ENCODE results near the gene RAI1.

Gene RAI1

DNA sequence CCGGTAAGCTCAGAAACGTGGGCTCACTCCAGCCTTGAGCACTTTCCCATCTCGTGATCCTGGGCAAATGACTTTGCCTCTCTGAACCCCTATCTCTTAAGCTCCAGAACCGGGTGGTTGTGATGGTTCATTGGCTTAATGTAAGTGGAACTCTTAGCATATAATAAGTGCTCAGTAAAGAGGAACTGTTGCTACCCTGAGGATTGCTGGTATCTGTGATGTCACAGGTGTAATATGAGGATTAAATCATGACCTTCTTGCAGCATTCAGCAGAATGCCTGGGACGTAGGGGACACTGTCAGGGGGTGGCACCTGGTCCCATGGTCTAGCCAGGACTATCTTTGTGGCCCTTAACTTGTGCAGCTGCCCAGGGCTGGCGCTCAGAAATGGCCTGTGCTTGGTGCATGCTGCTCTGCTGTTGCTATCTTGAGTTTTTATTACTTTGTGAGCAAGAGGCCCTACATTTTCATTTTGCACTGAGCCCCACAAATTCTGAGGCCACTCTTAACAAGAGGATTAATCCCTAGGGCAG, 86.7 kb downstream of the RAI1 start:
- no peak for DNase-seq (ENCODE audit: low spot score)

DNA sequence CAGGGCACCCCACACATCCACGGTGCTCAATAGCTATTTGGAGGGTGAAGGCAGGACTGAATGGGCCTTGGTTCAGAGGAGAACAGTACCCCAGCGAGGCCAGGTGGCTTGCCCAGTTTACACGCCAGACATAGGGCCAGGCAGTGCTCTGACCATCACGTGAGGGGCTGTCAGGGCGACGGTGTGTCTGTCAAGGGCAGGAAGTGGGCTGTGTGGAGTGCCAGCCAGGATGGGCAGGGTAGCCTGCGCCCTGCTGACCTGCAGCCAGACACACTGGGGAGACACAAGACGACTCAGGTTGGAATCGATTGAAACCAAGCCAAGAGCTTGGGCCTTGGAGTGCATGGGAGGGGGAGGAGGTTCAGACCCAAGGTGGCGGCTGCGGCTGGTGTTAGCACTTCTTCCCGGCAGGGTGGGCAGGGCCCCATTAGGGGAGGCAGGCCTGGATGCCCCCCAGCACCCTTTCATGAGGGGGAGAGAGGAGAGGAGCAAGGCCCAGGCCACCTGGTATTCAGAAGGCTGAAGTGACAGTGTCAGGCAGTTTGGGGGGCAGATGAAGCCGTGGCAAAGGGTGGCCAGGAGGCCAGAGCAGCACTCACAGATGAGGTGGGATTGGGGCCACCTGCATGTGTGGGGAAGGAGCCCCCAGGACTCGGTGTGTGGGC, 87.3 kb downstream of the RAI1 start:
- DNase-seq (ENCODE audit: low spot score), result no peak

DNA sequence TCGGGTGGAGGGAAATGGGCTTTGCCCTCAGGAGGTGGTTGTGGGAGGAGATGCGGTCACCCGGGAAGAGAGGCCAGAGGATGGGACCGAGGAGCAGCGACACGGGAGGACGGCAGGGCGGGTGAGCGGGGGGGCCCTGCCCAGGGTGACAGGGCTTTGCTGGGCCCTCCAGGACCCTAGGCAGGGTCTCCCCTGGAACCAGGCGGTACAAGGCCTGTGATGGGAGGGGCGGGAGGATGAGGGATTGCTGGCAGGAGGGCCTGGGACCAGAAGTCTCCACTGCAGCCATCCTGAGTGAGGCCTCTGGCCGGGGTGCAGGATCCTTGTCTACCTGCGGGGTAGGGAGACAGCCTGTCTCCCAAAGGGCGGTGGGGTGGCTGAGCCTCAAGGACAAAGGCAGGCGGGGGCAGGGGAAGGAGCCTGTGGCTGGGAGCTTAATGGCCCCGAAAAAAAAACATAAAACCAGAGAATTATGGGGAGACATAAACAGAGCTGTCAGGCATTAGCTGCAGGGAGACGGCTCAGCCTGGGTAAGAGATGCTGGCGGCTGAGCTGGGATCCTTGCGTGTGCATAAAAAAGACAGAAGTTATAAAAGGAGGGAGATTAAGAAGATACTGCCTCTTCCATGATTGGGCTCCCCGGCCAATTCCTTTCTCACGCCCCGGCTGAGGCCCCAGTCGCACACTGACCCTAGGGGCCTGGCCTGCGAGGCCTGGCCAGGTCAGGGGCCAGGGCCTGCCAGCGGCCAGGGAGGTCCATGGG, 88.8 kb downstream of the RAI1 start:
- no peak for DNase-seq (ENCODE audit: low spot score)

DNA sequence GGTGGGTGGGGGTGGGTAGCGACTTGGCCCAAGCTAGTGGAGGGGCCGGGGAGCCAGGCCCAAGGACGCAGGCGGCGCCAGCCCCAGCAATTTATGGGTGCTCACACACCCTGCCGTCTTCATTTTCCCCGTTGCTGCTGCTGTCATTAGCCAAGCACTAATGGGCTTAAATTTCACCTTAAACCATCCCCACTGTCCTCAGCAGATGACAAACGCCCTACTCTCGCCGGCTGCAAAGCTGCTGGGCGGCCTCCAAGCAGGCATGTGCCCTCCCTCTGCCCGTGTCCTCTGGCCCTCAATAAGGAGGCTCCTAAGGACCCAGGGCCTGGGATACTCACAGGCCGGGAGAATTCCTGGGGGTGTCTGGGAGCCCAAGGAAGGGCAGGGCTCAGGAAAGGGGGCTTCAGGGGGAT, 89.4 kb downstream of the RAI1 start:
- DNase-seq (ENCODE audit: low spot score), result no peak

DNA sequence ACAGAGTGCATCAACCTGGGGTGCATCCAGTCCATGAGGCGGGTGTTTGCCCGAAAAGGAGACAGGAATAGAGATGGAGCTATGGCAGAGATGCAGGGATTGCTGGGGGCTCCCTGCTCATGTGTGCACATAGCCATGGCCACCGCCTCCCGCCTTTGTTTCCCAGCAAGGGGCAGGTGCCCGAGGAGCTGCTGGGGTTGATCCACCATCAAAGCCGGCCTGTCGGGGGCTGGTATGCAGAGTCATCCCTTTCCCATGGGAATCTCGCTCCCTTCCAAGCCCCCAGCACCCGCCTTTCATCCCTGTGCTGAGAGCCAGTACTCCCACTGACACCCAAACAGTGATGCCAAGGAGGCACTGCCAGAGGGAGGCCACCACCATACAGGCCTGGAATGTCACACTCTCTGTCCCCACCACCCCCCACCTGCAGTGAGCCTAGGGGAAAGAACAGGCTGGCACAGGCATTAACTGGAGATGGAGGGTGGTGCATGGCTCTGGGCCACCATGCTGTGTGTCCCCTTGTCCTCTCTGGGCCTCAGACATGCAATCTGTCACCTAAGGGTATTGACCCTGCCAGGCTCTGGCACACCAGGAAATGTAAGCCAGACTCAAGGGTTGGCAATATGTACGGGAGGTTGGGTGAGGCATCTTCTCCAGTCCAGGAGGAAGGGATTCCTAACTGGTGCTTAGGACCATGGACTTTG, 90.4 kb downstream of the RAI1 start:
- DNase-seq (ENCODE audit: low spot score), result no peak

DNA sequence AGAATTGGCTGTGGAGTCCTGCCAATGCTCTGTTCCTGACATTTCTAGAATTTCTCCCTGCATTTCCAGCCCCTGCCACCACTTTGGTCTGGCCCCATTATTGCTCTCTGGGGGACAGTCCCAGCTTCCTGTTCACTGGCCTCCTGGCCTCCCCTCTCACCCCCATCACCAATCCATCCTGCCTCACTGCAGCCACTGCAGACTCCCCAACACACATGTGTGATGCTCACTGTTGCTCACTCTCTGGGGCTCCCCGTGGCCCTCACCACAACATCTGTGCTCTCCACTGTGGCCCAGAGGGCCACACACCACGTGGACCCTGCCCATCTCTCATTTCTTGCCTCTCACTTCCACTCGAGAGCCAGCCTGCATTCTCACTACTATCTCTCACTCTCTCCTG, 91.0 kb downstream of the RAI1 start:
- DNase-seq (ENCODE audit: low spot score), result no peak

DNA sequence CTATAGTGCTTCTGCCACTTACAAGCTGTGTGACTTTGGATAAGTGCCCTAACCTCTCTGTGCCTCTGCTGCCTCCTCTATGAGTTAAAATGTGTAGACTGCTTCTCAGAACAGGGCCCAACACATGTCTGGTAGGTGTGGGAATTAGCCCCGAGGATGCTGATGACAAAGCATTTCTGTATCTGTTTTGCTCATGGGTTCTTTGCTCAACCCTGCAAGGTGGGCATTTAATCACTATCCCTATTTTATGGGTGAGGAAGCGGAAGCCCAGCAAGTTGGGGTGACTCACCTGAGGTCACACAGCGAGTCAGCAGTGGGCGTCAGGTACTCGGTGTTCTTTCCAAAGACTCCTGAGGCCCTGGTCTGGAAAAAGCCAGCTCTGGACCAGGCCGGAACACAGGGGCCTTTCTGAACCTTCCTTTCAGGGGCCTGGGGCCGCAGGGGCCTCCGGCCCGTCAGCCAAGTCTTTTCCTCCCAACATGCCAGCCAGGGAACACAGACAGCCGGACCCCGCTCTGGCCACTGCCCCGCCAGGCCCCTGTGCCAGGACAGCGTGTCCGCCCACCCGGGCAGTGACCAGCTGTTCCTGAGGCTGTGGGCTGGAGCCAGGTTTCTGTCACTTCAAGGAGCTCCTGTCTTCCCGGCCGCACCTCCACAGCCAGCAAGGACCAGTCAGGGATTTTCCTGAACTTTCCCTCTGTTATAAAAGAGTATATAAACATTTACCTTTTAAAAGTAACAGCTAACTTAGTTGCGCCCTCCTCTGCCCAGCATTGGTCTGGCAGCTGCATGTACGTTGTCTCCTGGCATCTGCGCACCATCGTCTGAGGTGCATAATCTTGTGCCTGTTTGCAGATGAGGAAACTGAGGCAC, 93.0 kb downstream of the RAI1 start:
- DNase-seq (ENCODE audit: low spot score), result no peak

DNA sequence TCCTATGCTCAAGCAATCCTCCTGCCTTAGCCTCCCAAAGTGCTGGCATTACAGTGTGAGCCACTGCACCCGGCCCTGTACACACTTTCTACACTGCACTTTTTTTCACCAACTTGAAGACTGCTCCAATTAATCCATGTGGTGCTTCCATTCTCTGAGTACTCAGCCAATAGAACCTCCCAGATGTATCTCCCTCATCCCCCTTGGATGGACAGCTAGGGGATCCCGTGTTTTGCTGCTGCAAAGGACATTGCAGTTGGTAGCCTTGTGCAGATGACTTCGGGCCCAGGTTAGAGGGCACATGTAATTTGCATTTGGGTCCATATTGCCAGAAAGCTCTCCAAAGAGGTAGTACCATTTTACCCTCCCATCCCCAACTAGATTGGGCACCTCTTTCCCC, 95.6 kb downstream of the RAI1 start:
- no peak for DNase-seq (ENCODE audit: low spot score)

DNA sequence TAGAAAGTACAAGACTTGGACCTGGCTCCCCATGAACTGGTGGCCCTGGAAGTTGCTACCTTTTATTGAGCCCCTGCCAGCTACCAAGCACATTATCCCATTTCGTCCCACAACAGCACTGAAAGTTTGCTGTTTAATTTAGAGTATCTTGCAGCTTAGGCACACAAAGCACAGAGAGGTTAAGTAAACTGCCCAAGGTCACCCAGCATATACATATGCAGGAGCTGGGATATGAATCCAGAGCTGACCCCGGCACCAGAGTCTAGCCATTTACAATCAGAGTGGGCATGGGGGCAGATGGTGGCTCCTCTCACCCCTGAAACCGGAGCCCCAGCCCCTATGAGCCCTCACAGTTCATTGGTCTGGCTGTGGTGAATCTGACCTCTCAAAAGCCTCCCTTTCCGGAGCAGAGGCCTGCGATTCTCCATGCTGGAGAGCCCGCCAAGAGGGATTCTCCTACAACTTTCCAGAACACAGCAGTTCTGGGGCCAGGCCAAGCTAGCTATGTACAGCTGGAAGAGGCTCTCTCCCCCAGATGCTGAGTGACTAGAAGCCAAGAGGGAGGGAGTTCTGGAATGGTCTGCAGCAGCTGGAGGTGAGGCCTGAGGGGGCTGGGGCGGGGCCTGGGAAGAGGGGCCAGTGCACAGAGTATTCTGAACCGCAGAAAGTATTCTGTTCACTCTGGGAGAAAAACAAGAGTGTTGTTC, 97.2 kb downstream of the RAI1 start:
- peak; percentile 96 for DNase-seq (ENCODE audit: low spot score)

DNA sequence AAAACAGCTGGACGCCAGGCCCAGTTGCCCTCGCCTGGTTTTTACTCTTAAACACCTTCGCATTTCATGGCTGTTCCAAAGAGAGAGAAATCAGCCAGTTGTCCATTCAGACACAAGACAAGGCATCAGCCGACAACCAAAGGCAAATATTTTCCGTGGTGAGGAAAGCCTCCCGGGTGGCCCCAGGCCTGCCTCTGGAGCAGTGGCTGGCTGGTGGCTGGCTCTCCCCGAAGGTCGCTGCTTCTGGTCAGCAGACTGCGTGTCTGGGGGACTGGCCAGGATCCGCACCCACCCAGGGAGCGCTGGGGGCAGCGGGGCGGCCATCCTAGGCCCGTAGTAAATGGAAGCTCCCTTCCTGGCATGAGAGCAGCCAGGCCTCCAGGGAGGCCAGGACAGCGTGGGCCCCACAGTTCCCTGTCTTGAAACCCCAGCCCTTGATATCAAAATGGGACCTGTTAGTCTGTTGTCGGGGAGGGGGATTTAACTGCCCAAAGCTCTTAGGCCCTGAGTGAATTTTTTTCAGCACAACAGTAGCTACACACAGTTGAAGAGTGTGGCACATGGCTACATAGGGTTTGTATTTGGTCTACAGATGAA, 97.9 kb downstream of the RAI1 start:
- DNase-seq (ENCODE audit: low spot score), result no peak

DNA sequence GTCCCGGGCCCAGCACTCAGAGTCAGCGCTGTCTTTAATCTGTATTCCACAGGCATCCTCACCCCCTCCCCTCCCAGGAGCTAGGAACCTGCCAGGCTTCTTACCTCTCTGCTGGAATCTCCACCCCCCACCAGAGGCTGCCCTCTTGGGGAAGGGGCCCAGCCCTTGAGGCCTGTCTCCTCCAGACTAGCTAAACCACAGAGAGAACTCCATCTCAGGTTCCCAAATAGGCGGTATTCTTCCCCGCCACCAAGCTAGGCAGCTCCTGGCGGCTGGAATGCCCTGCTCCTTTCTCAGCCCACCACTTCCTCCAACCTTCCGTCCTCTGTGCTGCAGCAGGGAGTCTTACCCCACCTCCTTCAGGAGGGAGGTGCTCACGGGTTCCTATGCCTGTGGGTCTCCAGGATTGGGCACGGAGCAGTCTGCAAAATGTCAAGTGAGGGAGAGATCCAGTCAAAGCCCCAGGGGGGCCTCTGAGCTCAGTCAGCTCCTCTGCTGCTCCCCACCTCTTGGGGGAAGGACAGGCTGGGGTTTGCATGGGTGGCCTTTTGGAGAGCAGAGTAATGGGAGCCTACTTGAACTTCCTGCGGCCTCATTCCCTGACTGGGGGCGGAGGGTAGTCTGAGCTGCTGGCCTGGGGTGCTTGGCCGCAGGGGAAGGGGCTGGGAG, 99.8 kb downstream of the RAI1 start:
- DNase-seq (ENCODE audit: low spot score), result no peak

DNA sequence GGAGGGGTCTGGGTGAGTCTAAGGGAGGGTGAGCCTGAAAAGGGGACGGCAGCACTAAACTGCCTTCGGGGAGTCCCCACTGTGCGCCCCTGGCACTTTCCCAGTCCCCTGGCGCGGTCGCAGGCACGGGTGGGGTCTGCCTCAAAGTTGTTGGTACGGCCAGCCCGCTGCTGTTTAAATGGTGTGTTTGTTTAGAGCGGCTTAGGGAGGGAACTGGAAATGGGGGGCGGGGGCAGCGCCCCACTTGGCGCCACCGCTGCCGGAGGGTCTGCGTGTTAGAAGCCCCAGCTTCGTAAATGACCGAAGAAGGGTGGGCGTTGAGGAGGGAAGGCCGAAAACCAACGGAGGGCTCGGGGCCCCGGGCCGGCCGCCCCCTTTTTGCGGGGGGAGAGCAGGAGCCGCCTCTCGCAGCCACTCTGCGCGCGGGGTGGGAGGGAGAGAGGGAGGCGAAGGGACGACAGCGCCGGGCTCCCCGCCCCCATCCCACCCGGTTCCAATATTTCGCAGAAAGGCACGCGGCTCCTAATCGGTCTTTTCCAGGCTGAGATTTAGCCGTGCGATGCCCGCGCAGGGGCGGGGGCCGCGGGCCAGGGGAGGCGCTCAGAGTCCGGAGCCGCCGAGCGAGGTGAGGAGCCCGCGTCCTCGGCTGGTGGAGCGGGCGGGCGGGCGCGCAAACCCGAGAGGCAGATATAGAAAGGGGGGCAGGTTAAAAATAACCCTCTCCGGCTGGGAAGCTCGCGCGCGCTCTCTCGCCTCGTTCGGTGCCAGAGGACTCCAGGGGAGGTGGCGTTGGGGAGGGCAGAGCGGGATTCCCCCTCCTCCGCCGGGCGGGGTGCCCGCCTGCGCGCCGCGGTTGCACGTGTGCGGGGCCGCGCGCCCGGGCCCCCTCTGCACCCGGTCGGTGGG, 100.6 kb downstream of the RAI1 start:
- DNase-seq (ENCODE audit: low spot score), result peak; percentile 86

DNA sequence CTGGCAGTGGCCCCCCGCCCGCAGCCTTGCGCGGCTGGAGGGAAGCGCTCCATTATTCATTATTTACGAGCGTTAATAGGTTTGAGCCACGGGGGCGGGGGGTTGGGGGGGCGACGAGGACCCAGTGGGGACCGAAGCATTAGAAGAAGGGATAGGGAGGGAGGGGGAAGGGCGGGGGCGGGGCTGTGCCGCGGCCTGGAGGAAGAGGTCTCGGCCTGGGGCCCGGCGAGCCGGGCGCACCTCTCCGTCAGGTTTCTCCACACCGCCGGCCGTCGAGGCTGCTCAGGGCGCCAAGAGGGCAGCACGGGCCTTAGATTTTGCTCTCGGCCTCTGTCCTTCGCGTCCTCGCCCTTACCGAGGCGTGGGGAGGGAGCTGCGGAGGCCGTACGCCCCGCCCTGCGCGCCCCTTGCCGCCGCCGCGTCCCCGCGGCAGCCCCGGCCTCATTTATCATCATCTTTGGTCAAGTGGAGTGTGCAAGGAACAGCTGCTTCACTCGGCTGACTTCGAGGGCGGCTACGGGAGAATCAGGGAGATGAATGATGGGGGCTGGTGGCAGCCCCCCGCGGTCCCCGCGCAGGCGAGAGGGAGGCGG, 101.4 kb downstream of the RAI1 start:
- no peak for DNase-seq (ENCODE audit: low spot score)

DNA sequence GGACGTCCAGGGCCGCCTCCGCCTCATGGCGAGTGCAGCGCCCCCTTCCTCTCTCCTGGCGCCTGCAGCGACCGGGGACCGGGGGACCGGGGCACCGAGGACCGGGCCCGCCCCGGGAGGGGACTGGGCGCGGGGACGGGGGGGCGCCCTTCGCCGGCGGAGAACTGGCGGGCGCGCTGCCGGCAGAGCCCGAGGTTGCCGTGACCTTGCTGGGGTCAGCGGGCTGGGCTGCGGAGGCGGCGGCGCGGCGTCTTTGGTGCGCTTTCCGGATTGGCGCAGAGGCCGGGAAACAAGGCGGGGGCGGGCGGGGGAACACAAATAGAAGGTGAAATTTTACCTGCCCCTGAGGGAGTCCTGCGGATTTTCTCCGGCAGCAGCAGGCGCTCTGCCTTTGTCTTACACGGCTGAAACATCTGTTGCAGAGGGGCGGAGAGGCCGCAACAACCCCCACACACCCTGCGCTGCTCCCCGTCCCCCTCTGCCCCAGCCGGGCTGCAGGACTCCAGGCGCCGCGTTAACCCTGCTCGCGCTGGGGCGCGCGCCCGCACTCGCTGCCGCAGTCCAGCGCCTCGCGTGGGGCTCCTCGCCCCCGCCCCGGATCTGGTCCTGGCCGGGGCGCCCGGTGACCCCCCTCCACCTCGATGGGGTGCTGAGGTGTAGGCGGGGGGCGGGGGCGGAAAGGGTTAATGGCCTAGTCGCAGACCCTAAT, 102.0 kb downstream of the RAI1 start:
- peak; percentile 79 for DNase-seq (ENCODE audit: low spot score)

DNA sequence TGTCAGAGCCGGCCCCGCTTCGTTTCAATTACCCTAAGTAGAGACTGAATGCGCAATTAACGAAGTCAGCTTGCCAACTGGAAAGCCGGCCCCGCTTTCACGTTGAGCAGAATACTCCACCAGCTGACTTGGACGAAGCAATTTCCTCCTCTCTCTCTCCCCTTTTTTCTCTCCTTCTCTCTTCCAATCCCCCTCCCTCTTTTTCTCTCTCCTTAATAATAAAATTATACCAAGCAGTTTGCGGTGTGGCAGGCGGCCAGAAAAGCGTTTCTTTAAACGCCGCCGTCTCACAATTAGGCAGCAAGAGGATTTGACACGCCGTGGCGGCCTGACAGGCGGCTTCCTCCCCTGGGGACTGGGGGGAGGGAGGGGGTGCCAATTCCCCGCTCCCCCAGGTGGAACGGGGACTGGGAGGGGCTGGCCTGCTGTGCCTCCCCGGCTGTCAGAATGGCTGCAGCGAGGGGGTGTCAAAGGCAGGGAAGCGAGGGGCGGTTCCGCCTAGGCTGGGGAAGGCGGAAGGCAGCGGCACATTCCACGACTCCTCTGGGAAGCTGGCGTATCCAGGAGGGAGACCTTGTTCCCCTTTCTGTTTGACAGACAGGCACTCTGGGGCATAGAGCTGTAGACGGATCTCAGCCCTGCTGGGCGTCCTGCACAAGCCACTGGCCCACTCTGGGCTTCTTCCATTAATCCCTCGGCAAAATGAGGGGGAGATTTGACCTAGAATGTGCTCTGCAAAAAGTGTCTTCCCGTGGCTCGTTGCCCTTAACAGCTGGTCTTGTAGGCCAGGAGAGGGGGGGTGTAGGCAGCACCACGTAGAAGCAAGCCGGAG, 102.8 kb downstream of the RAI1 start:
- peak; percentile 81 for DNase-seq (ENCODE audit: low spot score)

DNA sequence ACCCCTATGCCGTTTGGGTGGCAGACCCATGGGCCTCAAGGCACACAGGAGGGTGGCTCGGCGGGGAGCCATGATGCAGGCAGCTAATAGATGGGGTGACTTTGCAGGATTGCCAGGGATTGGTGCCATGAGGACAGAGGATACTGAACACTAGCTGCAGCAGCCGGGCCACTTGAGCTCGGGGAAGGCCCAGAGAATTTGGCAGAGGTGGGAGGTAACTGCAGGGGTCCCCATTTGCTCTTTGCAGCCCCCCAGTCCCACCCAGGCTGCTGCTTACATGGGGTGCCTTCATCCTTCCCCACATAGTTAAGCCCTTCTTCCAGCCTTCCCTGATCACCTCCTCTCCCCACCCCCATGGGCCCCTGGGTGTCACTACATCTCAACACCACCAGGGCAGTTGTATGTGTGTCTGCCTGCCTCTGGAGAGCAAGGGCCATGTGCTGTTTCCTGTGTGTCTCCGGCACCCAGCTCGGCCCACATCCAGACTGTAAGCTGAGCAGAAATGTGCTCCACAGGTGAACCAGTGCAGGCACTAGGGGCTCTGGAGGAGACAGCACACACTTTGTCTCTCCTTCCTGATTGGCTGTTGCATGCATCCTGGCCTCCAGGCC, 103.5 kb downstream of the RAI1 start:
- DNase-seq (ENCODE audit: low spot score), result no peak

DNA sequence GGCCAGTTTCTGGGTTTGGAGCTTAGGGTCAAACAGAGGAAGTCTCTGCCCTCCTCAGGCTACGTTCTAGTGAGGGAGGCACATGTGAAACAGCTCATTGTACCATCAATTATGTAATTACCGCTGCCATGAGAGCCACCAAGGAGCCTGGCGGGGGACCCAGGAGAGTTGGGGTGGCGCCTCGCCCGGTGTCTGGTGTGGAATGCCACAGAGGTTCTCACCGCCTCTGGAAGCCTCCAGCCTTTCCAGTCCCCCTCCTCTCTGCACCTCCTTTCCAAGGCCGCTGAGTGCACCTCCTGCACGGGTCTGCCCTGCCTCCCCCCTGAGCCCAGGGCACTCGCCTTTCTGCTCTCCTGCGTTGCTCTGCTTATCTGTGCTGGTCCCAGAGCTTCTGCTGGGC, 104.1 kb downstream of the RAI1 start:
- DNase-seq (ENCODE audit: low spot score), result no peak

All from left forelimb (tissue), 1 donor.